Liver (tissue), 9 donors: ENCODE data around the gene RCVRN. TPM values are rescaled to one million over a fixed set of nuclear protein-coding genes. Genes with fewer than 3 reads are reported as not detected.

Experiments used
- DNase-seq: peaks from one replicate; pipeline ENCODE4 v3.0.0-alpha.2; 2017; ENCODE audit warnings: low spot score
- H3K27ac ChIP-seq, 2 donors: one replicate each; pipeline ENCODE4 v1.7.0; 2013; ENCODE audit warnings: inconsistent platforms in 2 of 2, low read length in 2 of 2, control low read depth in 1 of 2, low read depth in 1 of 2, mild to moderate bottlenecking in 1 of 2
- H3K27me3 ChIP-seq, 4 donors: one replicate each; pipeline versions ENCODE4 v1.6.1 to v1.7.0; 2013; ENCODE audit warnings: low read length in 3 of 4, inconsistent platforms in 1 of 4, mild to moderate bottlenecking in 1 of 4, moderate library complexity in 1 of 4; ENCODE audit not compliant: control insufficient read depth in 4 of 4, insufficient read depth in 4 of 4
- H3K36me3 ChIP-seq, 4 donors: one replicate each; pipeline versions ENCODE4 v1.6.1 to v1.7.0; 2013; ENCODE audit warnings: low read length in 3 of 4, mild to moderate bottlenecking in 3 of 4, low read depth in 1 of 4, moderate library complexity in 1 of 4; ENCODE audit not compliant: control insufficient read depth in 4 of 4, insufficient read depth in 3 of 4
- H3K4me1 ChIP-seq, 4 donors: one replicate each; pipeline versions ENCODE4 v1.6.1 to v1.7.0; 2013; ENCODE audit warnings: low read length in 3 of 4, mild to moderate bottlenecking in 3 of 4, moderate library complexity in 1 of 4; ENCODE audit not compliant: control insufficient read depth in 4 of 4, insufficient read depth in 4 of 4
- H3K4me3 ChIP-seq, 3 donors: one replicate each; pipeline versions ENCODE4 v1.6.1 to v1.7.0; 2013; ENCODE audit warnings: low read length in 3 of 3, control low read depth in 1 of 3, low read depth in 1 of 3, mild to moderate bottlenecking in 1 of 3
- H3K9ac ChIP-seq, 2 donors: one replicate each; pipeline ENCODE4 v1.7.0; 2013; ENCODE audit warnings: low read length in 2 of 2, mild to moderate bottlenecking in 2 of 2, moderate library complexity in 2 of 2, control low read depth in 1 of 2, low read depth in 1 of 2
- H3K9me3 ChIP-seq, 4 donors: one replicate each; pipeline versions ENCODE4 v1.6.1 to v1.7.0; 2013; ENCODE audit warnings: low read length in 3 of 4; ENCODE audit not compliant: control insufficient read depth in 4 of 4
- ATF3 ChIP-seq: IDR thresholded peaks from 2 replicates; pipeline ENCODE4 v1.6.1; 2016; ENCODE audit warnings: antibody characterized with exemption
- EGR1 ChIP-seq, 2 donors: IDR thresholded peaks; 2 replicates each; pipeline ENCODE4 v1.6.1; 2016 to 2018; ENCODE audit warnings: antibody characterized with exemption in 2 of 2, low read depth in 2 of 2
- FOXA1 ChIP-seq: IDR thresholded peaks from 2 replicates; pipeline ENCODE4 v1.6.1; 2016; ENCODE audit warnings: antibody characterized with exemption
- FOXA2 ChIP-seq: IDR thresholded peaks from 2 replicates; pipeline ENCODE4 v1.6.1; 2016; ENCODE audit warnings: antibody characterized with exemption
- GABPA ChIP-seq, 2 donors: IDR thresholded peaks in 1 of 2; conservative IDR thresholded peaks in 1 of 2; 2 replicates each; pipeline ENCODE4 v1.6.1; 2016; ENCODE audit warnings: antibody characterized with exemption in 2 of 2, mild to moderate bottlenecking in 1 of 2, moderate library complexity in 1 of 2
- HNF4A ChIP-seq, 2 donors: conservative IDR thresholded peaks; 2 replicates each; pipeline ENCODE4 v1.6.1; 2016; ENCODE audit warnings: antibody characterized with exemption in 2 of 2, mild to moderate bottlenecking in 2 of 2
- HNF4G ChIP-seq: IDR thresholded peaks from 2 replicates; pipeline ENCODE4 v1.6.1; 2016; ENCODE audit warnings: antibody characterized with exemption
- JUND ChIP-seq, 2 donors: IDR thresholded peaks; 2 replicates each; pipeline ENCODE4 v1.6.1; 2016; ENCODE audit warnings: antibody characterized with exemption in 2 of 2
- MAX ChIP-seq: IDR thresholded peaks from 2 replicates; pipeline ENCODE4 v1.6.1; 2016; ENCODE audit warnings: antibody characterized with exemption
- NR2F2 ChIP-seq: IDR thresholded peaks from 2 replicates; pipeline ENCODE4 v1.6.1; 2016; ENCODE audit warnings: antibody characterized with exemption
- RAD21 ChIP-seq, 2 donors: IDR thresholded peaks; 2 replicates each; pipeline ENCODE4 v1.6.1; 2016; ENCODE audit warnings: antibody characterized with exemption in 2 of 2, mild to moderate bottlenecking in 2 of 2
- RXRA ChIP-seq, 2 donors: IDR thresholded peaks; 2 replicates each; pipeline ENCODE4 v1.6.1; 2017 to 2018; ENCODE audit warnings: antibody characterized with exemption in 2 of 2, mild to moderate bottlenecking in 1 of 2
- SP1 ChIP-seq: IDR thresholded peaks from 2 replicates; pipeline ENCODE4 v1.6.1; 2018; ENCODE audit warnings: antibody characterized with exemption, mild to moderate bottlenecking
- TAF1 ChIP-seq: conservative IDR thresholded peaks from 2 replicates; pipeline ENCODE4 v1.6.1; 2016; ENCODE audit warnings: antibody characterized with exemption, mild to moderate bottlenecking
- YY1 ChIP-seq: IDR thresholded peaks from 2 replicates; pipeline ENCODE4 v1.6.1; 2016; ENCODE audit warnings: antibody characterized with exemption, mild to moderate bottlenecking
- WGBS: extraction: QIAGEN DNeasy Blood & Tissue Kit; methylation state at CpG from one replicate; pipeline ENCODE4 v1.1.7; 2013; 5-methylcytosine and 5-hydroxymethylcytosine counted together
- polyA plus RNA-seq, 2 donors: library from polyadenylated mRNA; stranded (reverse) in 1 of 2; unstranded in 1 of 2; fragments of 200-250 nt in 1 of 2; fragments of >200 nt in 1 of 2; fragmentation: Nextera tagmentation in 1 of 2; extraction: Ambion mirVana in 1 of 2; gene quantifications; one replicate each; pipeline versions ENCODE4 v1.2.1 to v1.2.3, GENCODE V29; 2013 to 2015
- total RNA-seq, 2 donors: library from RNA; depleted of rRNA; stranded (reverse); fragments of >200 nt; gene quantifications; one replicate each; pipeline ENCODE4 v1.2.3, GENCODE V29; 2014
- TF ChIP-seq, protein P1 (sequence below): fragments of 150-350 bp; IDR thresholded peaks from 2 replicates; pipeline ENCODE4 v1.5.1; 2017; ENCODE audit warnings: improper control_type of control experiment, low read depth, low read length; ENCODE audit not compliant: missing input control
- TF ChIP-seq, protein P2 (sequence below): IDR thresholded peaks from 2 replicates; pipeline ENCODE4 v1.6.1; 2016; ENCODE audit warnings: antibody characterized with exemption
- TF ChIP-seq, protein P3 (sequence below): IDR thresholded peaks from 2 replicates; pipeline ENCODE4 v1.6.1; 2016; ENCODE audit warnings: antibody characterized with exemption, mild to moderate bottlenecking
- donor health status: healthy.
- donor health status: healthy.
- donor health status: healthy.
- donor health status: healthy.
- donor health status: healthy.

Gene RCVRN
- total and polyA plus RNA-seq, 4 donors, result not detected

- no peak overlapping the region for H3K9ac ChIP-seq
- DNase-seq, result no peak
- H3K27ac ChIP-seq, result no peak overlapping the region
- no peaks in the 10 kb centered on the region for H3K9me3 ChIP-seq
- peaks cover 0 to 5% (median 1%) of the 10 kb centered on the region in 4 donors for H3K27me3 ChIP-seq
- no peak overlapping the region for H3K4me3 ChIP-seq
- TF ChIP-seq, protein P1, sequence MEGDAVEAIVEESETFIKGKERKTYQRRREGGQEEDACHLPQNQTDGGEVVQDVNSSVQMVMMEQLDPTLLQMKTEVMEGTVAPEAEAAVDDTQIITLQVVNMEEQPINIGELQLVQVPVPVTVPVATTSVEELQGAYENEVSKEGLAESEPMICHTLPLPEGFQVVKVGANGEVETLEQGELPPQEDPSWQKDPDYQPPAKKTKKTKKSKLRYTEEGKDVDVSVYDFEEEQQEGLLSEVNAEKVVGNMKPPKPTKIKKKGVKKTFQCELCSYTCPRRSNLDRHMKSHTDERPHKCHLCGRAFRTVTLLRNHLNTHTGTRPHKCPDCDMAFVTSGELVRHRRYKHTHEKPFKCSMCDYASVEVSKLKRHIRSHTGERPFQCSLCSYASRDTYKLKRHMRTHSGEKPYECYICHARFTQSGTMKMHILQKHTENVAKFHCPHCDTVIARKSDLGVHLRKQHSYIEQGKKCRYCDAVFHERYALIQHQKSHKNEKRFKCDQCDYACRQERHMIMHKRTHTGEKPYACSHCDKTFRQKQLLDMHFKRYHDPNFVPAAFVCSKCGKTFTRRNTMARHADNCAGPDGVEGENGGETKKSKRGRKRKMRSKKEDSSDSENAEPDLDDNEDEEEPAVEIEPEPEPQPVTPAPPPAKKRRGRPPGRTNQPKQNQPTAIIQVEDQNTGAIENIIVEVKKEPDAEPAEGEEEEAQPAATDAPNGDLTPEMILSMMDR, result no peak
- TF ChIP-seq NR2F2 (no peak), HNF4A (conservative IDR thresholded peaks at IDR 0.05) (no peak), EGR1 (IDR thresholded peaks at IDR 0.05; ENCODE audit: low read depth in 2 of 2) (no peak), ATF3 (no peak), YY1 (no peak), TAF1 (no peak), RAD21 (IDR thresholded peaks at IDR 0.05) (no peak), GABPA (IDR thresholded peaks at IDR 0.05 in 1 of 2, conservative IDR thresholded peaks at IDR 0.05 in 1 of 2) (no peak), FOXA1 (no peak), JUND (IDR thresholded peaks at IDR 0.05) (no peak), SP1 (no peak), MAX (no peak), RXRA (IDR thresholded peaks at IDR 0.05) (no peak), FOXA2 (no peak), HNF4G (no peak)
- TF ChIP-seq, protein P2, sequence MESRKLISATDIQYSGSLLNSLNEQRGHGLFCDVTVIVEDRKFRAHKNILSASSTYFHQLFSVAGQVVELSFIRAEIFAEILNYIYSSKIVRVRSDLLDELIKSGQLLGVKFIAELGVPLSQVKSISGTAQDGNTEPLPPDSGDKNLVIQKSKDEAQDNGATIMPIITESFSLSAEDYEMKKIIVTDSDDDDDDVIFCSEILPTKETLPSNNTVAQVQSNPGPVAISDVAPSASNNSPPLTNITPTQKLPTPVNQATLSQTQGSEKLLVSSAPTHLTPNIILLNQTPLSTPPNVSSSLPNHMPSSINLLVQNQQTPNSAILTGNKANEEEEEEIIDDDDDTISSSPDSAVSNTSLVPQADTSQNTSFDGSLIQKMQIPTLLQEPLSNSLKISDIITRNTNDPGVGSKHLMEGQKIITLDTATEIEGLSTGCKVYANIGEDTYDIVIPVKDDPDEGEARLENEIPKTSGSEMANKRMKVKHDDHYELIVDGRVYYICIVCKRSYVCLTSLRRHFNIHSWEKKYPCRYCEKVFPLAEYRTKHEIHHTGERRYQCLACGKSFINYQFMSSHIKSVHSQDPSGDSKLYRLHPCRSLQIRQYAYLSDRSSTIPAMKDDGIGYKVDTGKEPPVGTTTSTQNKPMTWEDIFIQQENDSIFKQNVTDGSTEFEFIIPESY, result no peak
- TF ChIP-seq, protein P3, sequence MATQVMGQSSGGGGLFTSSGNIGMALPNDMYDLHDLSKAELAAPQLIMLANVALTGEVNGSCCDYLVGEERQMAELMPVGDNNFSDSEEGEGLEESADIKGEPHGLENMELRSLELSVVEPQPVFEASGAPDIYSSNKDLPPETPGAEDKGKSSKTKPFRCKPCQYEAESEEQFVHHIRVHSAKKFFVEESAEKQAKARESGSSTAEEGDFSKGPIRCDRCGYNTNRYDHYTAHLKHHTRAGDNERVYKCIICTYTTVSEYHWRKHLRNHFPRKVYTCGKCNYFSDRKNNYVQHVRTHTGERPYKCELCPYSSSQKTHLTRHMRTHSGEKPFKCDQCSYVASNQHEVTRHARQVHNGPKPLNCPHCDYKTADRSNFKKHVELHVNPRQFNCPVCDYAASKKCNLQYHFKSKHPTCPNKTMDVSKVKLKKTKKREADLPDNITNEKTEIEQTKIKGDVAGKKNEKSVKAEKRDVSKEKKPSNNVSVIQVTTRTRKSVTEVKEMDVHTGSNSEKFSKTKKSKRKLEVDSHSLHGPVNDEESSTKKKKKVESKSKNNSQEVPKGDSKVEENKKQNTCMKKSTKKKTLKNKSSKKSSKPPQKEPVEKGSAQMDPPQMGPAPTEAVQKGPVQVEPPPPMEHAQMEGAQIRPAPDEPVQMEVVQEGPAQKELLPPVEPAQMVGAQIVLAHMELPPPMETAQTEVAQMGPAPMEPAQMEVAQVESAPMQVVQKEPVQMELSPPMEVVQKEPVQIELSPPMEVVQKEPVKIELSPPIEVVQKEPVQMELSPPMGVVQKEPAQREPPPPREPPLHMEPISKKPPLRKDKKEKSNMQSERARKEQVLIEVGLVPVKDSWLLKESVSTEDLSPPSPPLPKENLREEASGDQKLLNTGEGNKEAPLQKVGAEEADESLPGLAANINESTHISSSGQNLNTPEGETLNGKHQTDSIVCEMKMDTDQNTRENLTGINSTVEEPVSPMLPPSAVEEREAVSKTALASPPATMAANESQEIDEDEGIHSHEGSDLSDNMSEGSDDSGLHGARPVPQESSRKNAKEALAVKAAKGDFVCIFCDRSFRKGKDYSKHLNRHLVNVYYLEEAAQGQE, result no peak
- no peaks in the 10 kb centered on the region for H3K4me1 ChIP-seq
- 18% methylated on average over 2 of the region's 2 CpGs for WGBS
- no peaks in the 10 kb centered on the region for H3K36me3 ChIP-seq
These were observed 3.0 kb downstream of the RCVRN start for GRCh38 chr17:9902120-9902519.
